GM12874 (cell line): ENCODE results near the gene ACVRL1.

Source experiments
- CTCF ChIP-seq: IDR thresholded peaks from 2 replicates; pipeline ENCODE4 v1.5.1; 2011; ENCODE audit warnings: low read depth, mild to moderate bottlenecking, control low read depth, low read length, moderate library complexity; ENCODE audit not compliant: insufficient read depth

The ACVRL1 gene

GRCh38 chr12:51866324-51866723 lies 41.0 kb upstream of the ACVRL1 start:
- no peak for TF ChIP-seq CTCF

- no peak for TF ChIP-seq CTCF
Measured at GRCh38 chr12:51866762-51867161, 40.5 kb upstream of the ACVRL1 start.

GRCh38 chr12:51867371-51867770 lies 39.9 kb upstream of the ACVRL1 start:
- TF ChIP-seq CTCF = no peak

GRCh38 chr12:51867796-51868428 lies 39.4 kb upstream of the ACVRL1 start:
- TF ChIP-seq CTCF = no peak

DNA sequence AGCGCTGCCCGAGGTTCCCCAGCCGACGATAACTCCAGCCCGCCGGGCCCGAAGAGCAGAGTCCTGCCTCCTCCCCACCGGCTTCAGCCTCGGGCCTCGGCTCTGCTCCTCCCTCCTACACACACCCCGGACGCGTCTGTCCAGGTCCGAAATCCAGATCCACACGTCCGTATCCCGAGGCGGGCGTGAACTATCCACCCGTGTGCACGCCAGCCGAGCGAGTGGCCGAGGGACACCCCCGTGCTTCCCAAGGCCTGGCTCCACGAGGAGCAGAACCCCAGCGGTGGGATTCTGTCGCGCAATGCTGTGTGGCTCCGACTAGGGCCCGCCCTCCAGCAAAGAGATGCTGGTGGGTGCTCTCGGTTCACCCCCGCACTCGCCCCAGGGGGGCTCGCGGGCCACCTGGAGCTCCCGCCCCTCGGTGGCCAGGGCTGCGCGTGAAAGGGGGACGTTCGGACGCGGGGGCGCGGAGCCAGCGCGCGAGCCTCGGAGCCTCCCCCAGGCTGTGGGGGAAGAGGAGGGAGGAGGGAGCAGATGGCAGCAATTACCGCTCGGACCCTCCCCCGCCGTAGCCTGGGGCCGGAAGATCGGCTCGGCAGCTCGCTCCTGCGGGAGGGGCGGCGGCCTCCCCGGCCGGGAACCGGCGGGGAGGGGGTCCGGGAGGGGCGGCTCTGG lies 38.3 kb upstream of the ACVRL1 start:
- TF ChIP-seq CTCF = no peak

DNA sequence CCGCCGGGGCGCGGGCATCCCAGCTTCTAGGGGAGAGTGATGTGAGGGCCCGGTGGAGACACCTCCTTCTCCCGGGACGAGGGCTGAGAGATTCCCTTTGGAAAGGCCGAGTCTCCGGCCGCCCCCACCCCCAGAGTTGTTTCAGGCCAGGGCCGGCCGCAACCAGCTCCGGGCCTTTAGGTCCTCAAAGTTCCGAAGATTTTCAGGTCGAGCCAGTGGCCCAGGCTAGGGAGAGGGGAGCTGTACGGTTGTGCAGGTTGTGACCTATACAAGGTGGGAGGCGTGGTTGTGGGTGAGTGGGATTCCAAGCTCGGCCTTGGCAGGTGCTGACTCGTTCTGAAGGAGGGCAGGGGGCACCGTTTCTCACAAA lies 37.8 kb upstream of the ACVRL1 start:
- TF ChIP-seq CTCF = no peak

DNA sequence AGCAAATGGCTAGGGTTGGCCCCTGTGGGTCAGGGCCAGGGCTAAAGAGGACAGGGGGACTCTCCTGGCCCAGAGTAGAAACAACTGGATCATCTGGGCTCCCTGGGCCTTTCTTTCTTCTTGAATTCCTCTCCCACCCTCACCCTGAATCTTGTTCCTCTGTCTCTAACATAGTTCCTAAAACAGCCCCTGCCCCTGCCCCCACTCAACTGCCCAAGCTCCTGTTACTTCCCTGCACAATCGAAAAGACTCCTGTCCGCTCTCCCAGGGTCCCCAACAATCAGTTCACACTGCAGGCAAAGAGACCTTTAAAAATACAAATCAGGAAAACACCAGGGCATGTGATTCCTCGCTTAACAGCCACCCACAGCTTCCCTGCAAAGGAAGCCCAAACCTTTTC lies 37.4 kb upstream of the ACVRL1 start:
- no peak for TF ChIP-seq CTCF
